Coronary artery (tissue), 2 donors: ENCODE data around the gene NCBP2L.

Experiments
- DNase-seq: peaks from one replicate; pipeline ENCODE4 v3.0.0-alpha.2; 2017; ENCODE audit warnings: low spot score
- H3K27ac ChIP-seq, 2 donors: fragments of 200-600 bp; sonication (generic); one replicate each; pipeline ENCODE4 v1.5.1; 2016 to 2019
- H3K4me3 ChIP-seq: fragments of 200-600 bp; sonication (generic); 2 replicates; pipeline ENCODE4 v1.5.1; 2016; ENCODE audit warnings: mild to moderate bottlenecking, moderate library complexity
- TF ChIP-seq, protein P1 (sequence below): fragments of 200-600 bp; sonication (generic); IDR thresholded peaks from one replicate; pipeline ENCODE4 v1.5.1; 2019; ENCODE audit warnings: antibody characterized with exemption

The NCBP2L gene

DNA sequence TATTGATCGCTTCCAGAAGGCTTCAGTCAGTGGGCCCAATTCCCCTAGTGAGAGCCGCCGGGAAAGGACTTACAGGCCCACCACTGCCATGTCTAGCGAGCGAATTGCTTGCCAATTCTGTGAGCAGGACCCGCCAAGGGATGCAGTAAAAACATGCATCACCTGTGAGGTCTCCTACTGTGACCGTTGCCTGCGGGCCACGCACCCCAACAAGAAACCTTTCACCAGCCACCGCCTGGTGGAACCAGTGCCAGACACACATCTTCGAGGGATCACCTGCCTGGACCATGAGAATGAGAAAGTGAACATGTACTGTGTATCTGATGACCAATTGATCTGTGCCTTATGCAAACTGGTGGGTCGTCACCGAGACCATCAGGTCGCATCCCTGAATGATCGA is 63.4 kb downstream of the NCBP2L start:
- TF ChIP-seq, protein P1, sequence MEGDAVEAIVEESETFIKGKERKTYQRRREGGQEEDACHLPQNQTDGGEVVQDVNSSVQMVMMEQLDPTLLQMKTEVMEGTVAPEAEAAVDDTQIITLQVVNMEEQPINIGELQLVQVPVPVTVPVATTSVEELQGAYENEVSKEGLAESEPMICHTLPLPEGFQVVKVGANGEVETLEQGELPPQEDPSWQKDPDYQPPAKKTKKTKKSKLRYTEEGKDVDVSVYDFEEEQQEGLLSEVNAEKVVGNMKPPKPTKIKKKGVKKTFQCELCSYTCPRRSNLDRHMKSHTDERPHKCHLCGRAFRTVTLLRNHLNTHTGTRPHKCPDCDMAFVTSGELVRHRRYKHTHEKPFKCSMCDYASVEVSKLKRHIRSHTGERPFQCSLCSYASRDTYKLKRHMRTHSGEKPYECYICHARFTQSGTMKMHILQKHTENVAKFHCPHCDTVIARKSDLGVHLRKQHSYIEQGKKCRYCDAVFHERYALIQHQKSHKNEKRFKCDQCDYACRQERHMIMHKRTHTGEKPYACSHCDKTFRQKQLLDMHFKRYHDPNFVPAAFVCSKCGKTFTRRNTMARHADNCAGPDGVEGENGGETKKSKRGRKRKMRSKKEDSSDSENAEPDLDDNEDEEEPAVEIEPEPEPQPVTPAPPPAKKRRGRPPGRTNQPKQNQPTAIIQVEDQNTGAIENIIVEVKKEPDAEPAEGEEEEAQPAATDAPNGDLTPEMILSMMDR: no peak
- Histone ChIP-seq H3K4me3 (no peak overlapping the region), H3K27ac (no peak overlapping the region)
- no peak for DNase-seq

DNA sequence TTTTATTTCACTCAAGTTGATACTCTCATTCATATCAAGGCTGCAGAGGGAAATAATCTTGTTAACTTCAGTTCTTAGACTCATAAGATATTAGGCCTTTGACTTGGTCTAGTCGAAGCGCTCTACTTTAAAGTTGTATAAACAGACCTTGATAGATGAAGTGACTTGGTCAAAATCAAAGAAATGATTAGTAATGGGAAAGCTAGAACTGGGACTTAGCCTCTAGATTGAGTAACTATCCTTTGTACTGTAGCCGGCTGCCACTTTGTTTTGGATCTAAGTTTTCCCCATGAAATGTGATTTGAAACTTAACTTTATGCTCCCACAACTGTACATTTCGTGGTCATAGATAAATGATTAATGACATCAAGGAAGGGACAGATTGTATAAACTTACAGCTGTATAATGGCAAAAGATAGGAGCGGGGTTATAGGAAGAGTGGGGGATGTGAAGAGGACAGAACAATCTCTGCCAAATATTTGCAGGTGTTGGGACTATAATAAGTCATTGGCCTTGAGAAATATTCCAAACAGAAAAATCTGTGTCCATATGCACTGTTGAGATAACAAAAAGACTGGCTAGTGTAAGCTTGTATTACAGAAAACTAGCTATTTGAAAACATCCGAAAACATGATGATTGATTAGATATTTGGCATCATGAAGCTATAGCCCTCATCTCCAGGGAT is 65.3 kb downstream of the NCBP2L start:
- TF ChIP-seq, protein P1: no peak

More for the DNA sequence above, 65.3 kb downstream of the NCBP2L start:
- Histone ChIP-seq H3K4me3 (no peak overlapping the region), H3K27ac (no peak overlapping the region)
- no peak for DNase-seq
